8988T (cell line): Measurements from ENCODE around the gene ACSM6.

Experiments
- DNase-seq: peaks from one replicate; pipeline ENCODE4 v3.0.0; 2011

The ACSM6 gene

GRCh38 chr10:95273393-95274312, 79.6 kb downstream of the ACSM6 start:
- no peak for DNase-seq

GRCh38 chr10:95275726-95276366, 81.8 kb downstream of the ACSM6 start:
- DNase-seq, result no peak

GRCh38 chr10:95276367-95277200, 82.5 kb downstream of the ACSM6 start:
- DNase-seq, result no peak

- no peak for DNase-seq
Measured at GRCh38 chr10:95277201-95277570, 83.1 kb downstream of the ACSM6 start.

GRCh38 chr10:95277614-95278013, 83.6 kb downstream of the ACSM6 start:
- no peak for DNase-seq
